ENCODE results near the gene GOLT1A. TPM values are rescaled to one million over a fixed set of nuclear protein-coding genes. Genes with fewer than 3 reads are reported as not detected.

GOLT1A gene
- polyA plus RNA-seq, 2 donors = 0.42 to 0.81 TPM

- no peak overlapping the region for H3K27ac ChIP-seq (ENCODE audit: low read depth in 2 of 2, low read length in 1 of 2)
- H3K9me3 ChIP-seq (ENCODE audit: control insufficient read depth in 2 of 2, insufficient read depth in 1 of 2, low read depth in 1 of 2, low read length in 1 of 2) = no peaks in the 10 kb centered on the region
- H3K4me1 ChIP-seq (ENCODE audit: control insufficient read depth in 2 of 2, insufficient read depth in 2 of 2, low read length in 1 of 2) = peaks cover 0 to 8% of the 10 kb centered on the region in 2 donors
- no peak overlapping the region for H3K4me3 ChIP-seq (ENCODE audit: low read depth in 1 of 2, low read length in 2 of 2)
- 85% methylated on average over 8 of the region's 8 CpGs for WGBS, 2 donors
- H3K27me3 ChIP-seq (ENCODE audit: control insufficient read depth in 1 of 2, insufficient read depth in 2 of 2, low read length in 2 of 2) = no peaks in the 10 kb centered on the region
- peaks cover 0 to 13% of the 10 kb centered on the region in 2 donors for H3K36me3 ChIP-seq (ENCODE audit: control insufficient read depth in 2 of 2, insufficient read depth in 2 of 2, low read length in 1 of 2)
Measured at GRCh38 chr1:204222006-204222763, 8.4 kb upstream of the GOLT1A start.

GRCh38 chr1:204221271-204221670 is 7.5 kb upstream of the GOLT1A start:
- WGBS, 2 donors = 85 to 86% methylated on average over 11 of the region's 11 CpGs
- no peaks in the 10 kb centered on the region for H3K9me3 ChIP-seq (ENCODE audit: control insufficient read depth in 2 of 2, insufficient read depth in 1 of 2, low read depth in 1 of 2, low read length in 1 of 2)
- no peak overlapping the region for H3K4me3 ChIP-seq (ENCODE audit: low read depth in 1 of 2, low read length in 2 of 2)
- peaks cover 0 to 13% of the 10 kb centered on the region in 2 donors for H3K36me3 ChIP-seq (ENCODE audit: control insufficient read depth in 2 of 2, insufficient read depth in 2 of 2, low read length in 1 of 2)
- H3K4me1 ChIP-seq (ENCODE audit: control insufficient read depth in 2 of 2, insufficient read depth in 2 of 2, low read length in 1 of 2) = peaks cover 0 to 6% of the 10 kb centered on the region in 2 donors
- no peaks in the 10 kb centered on the region for H3K27me3 ChIP-seq (ENCODE audit: control insufficient read depth in 1 of 2, insufficient read depth in 2 of 2, low read length in 2 of 2)
- no peak overlapping the region for H3K27ac ChIP-seq (ENCODE audit: low read depth in 2 of 2, low read length in 1 of 2)

- Histone ChIP-seq H3K36me3 (ENCODE audit: control insufficient read depth in 2 of 2, insufficient read depth in 2 of 2, low read length in 1 of 2) (peaks cover 0 to 13% of the 10 kb centered on the region in 2 donors), H3K4me1 (ENCODE audit: control insufficient read depth in 2 of 2, insufficient read depth in 2 of 2, low read length in 1 of 2) (no peaks in the 10 kb centered on the region), H3K9me3 (ENCODE audit: control insufficient read depth in 2 of 2, insufficient read depth in 1 of 2, low read depth in 1 of 2, low read length in 1 of 2) (no peaks in the 10 kb centered on the region), H3K27me3 (ENCODE audit: control insufficient read depth in 1 of 2, insufficient read depth in 2 of 2, low read length in 2 of 2) (no peaks in the 10 kb centered on the region), H3K27ac (ENCODE audit: low read depth in 2 of 2, low read length in 1 of 2) (no peak overlapping the region), H3K4me3 (ENCODE audit: low read depth in 1 of 2, low read length in 2 of 2) (no peak overlapping the region)
- WGBS, 2 donors = 88 to 92% methylated on average over 10 of the region's 10 CpGs
Measured at GRCh38 chr1:204219971-204220616, 6.3 kb upstream of the GOLT1A start.

- H3K9me3 ChIP-seq (ENCODE audit: control insufficient read depth in 2 of 2, insufficient read depth in 1 of 2, low read depth in 1 of 2, low read length in 1 of 2) = no peaks in the 10 kb centered on the region
- H3K4me3 ChIP-seq (ENCODE audit: low read depth in 1 of 2, low read length in 2 of 2) = no peak overlapping the region
- no peaks in the 10 kb centered on the region for H3K27me3 ChIP-seq (ENCODE audit: control insufficient read depth in 1 of 2, insufficient read depth in 2 of 2, low read length in 2 of 2)
- H3K27ac ChIP-seq (ENCODE audit: low read depth in 2 of 2, low read length in 1 of 2) = no peak overlapping the region
- peaks cover 0 to 13% of the 10 kb centered on the region in 2 donors for H3K36me3 ChIP-seq (ENCODE audit: control insufficient read depth in 2 of 2, insufficient read depth in 2 of 2, low read length in 1 of 2)
- peaks cover 2 to 6% of the 10 kb centered on the region in 2 donors for H3K4me1 ChIP-seq (ENCODE audit: control insufficient read depth in 2 of 2, insufficient read depth in 2 of 2, low read length in 1 of 2)
- 58 to 61% methylated on average over 2 of the region's 2 CpGs for WGBS, 2 donors
Measured at GRCh38 chr1:204218552-204218951, 4.8 kb upstream of the GOLT1A start.

- Histone ChIP-seq H3K4me3 (ENCODE audit: low read depth in 1 of 2, low read length in 2 of 2) (no peak overlapping the region), H3K27me3 (ENCODE audit: control insufficient read depth in 1 of 2, insufficient read depth in 2 of 2, low read length in 2 of 2) (no peaks in the 10 kb centered on the region), H3K4me1 (ENCODE audit: control insufficient read depth in 2 of 2, insufficient read depth in 2 of 2, low read length in 1 of 2) (peaks cover 3 to 7% of the 10 kb centered on the region in 2 donors), H3K36me3 (ENCODE audit: control insufficient read depth in 2 of 2, insufficient read depth in 2 of 2, low read length in 1 of 2) (peaks cover 0 to 9% of the 10 kb centered on the region in 2 donors), H3K9me3 (ENCODE audit: control insufficient read depth in 2 of 2, insufficient read depth in 1 of 2, low read depth in 1 of 2, low read length in 1 of 2) (no peaks in the 10 kb centered on the region), H3K27ac (ENCODE audit: low read depth in 2 of 2, low read length in 1 of 2) (no peak overlapping the region)
- 67 to 68% methylated on average over 4 of the region's 4 CpGs for whole genome bisulfite sequencing, 2 donors
Measured at GRCh38 chr1:204217648-204218000, 3.8 kb upstream of the GOLT1A start.

- Histone ChIP-seq H3K27me3 (ENCODE audit: control insufficient read depth in 1 of 2, insufficient read depth in 2 of 2, low read length in 2 of 2) (no peaks in the 10 kb centered on the region), H3K36me3 (ENCODE audit: control insufficient read depth in 2 of 2, insufficient read depth in 2 of 2, low read length in 1 of 2) (peaks cover 0 to 8% of the 10 kb centered on the region in 2 donors), H3K4me3 (ENCODE audit: low read depth in 1 of 2, low read length in 2 of 2) (no peak overlapping the region), H3K27ac (ENCODE audit: low read depth in 2 of 2, low read length in 1 of 2) (no peak overlapping the region), H3K4me1 (ENCODE audit: control insufficient read depth in 2 of 2, insufficient read depth in 2 of 2, low read length in 1 of 2) (peaks cover 3 to 7% of the 10 kb centered on the region in 2 donors), H3K9me3 (ENCODE audit: control insufficient read depth in 2 of 2, insufficient read depth in 1 of 2, low read depth in 1 of 2, low read length in 1 of 2) (no peaks in the 10 kb centered on the region)
- 78 to 85% methylated on average over 11 of the region's 11 CpGs for WGBS, 2 donors
Measured at GRCh38 chr1:204216880-204217647, 3.3 kb upstream of the GOLT1A start.

GRCh38 chr1:204216236-204216635 is 2.4 kb upstream of the GOLT1A start:
- Histone ChIP-seq H3K4me3 (ENCODE audit: low read depth in 1 of 2, low read length in 2 of 2) (no peak overlapping the region), H3K9me3 (ENCODE audit: control insufficient read depth in 2 of 2, insufficient read depth in 1 of 2, low read depth in 1 of 2, low read length in 1 of 2) (no peaks in the 10 kb centered on the region), H3K27ac (ENCODE audit: low read depth in 2 of 2, low read length in 1 of 2) (no peak overlapping the region), H3K4me1 (ENCODE audit: control insufficient read depth in 2 of 2, insufficient read depth in 2 of 2, low read length in 1 of 2) (peaks cover 3 to 7% of the 10 kb centered on the region in 2 donors), H3K36me3 (ENCODE audit: control insufficient read depth in 2 of 2, insufficient read depth in 2 of 2, low read length in 1 of 2) (peaks cover 0 to 1% of the 10 kb centered on the region in 2 donors), H3K27me3 (ENCODE audit: control insufficient read depth in 1 of 2, insufficient read depth in 2 of 2, low read length in 2 of 2) (no peaks in the 10 kb centered on the region)
- WGBS, 2 donors = 76 to 81% methylated on average over 4 of the region's 4 CpGs

GRCh38 chr1:204212715-204213114 is 1.1 kb downstream of the GOLT1A start:
- no peaks in the 10 kb centered on the region for H3K9me3 ChIP-seq (ENCODE audit: control insufficient read depth in 2 of 2, insufficient read depth in 1 of 2, low read depth in 1 of 2, low read length in 1 of 2)
- 87 to 98% methylated on average over 3 of the region's 3 CpGs for WGBS, 2 donors
- no peaks in the 10 kb centered on the region for H3K36me3 ChIP-seq (ENCODE audit: control insufficient read depth in 2 of 2, insufficient read depth in 2 of 2, low read length in 1 of 2)
- H3K27ac ChIP-seq (ENCODE audit: low read depth in 2 of 2, low read length in 1 of 2) = no peak overlapping the region
- no peaks in the 10 kb centered on the region for H3K27me3 ChIP-seq (ENCODE audit: control insufficient read depth in 1 of 2, insufficient read depth in 2 of 2, low read length in 2 of 2)
- no peak overlapping the region for H3K4me3 ChIP-seq (ENCODE audit: low read depth in 1 of 2, low read length in 2 of 2)
- peaks cover 3 to 7% of the 10 kb centered on the region in 2 donors for H3K4me1 ChIP-seq (ENCODE audit: control insufficient read depth in 2 of 2, insufficient read depth in 2 of 2, low read length in 1 of 2)

- no peaks in the 10 kb centered on the region for H3K9me3 ChIP-seq (ENCODE audit: control insufficient read depth in 2 of 2, insufficient read depth in 1 of 2, low read depth in 1 of 2, low read length in 1 of 2)
- H3K27me3 ChIP-seq (ENCODE audit: control insufficient read depth in 1 of 2, insufficient read depth in 2 of 2, low read length in 2 of 2) = no peaks in the 10 kb centered on the region
- no peaks in the 10 kb centered on the region for H3K36me3 ChIP-seq (ENCODE audit: control insufficient read depth in 2 of 2, insufficient read depth in 2 of 2, low read length in 1 of 2)
- H3K27ac ChIP-seq (ENCODE audit: low read depth in 2 of 2, low read length in 1 of 2) = no peak overlapping the region
- WGBS, 2 donors = 83 to 90% methylated on average over 7 of the region's 7 CpGs
- H3K4me1 ChIP-seq (ENCODE audit: control insufficient read depth in 2 of 2, insufficient read depth in 2 of 2, low read length in 1 of 2) = peaks cover 3 to 7% of the 10 kb centered on the region in 2 donors
- no peak overlapping the region for H3K4me3 ChIP-seq (ENCODE audit: low read depth in 1 of 2, low read length in 2 of 2)
Measured at GRCh38 chr1:204211046-204211445, 2.7 kb downstream of the GOLT1A start.

Data from esophagus (tissue), 2 donors.